HepG2 (cell line): ENCODE data around the gene TTC23. TPM values are rescaled to one million over a fixed set of nuclear protein-coding genes. Genes with fewer than 3 reads are reported as not detected.

Experiments used
- ARID2 ChIP-seq: sonication (generic); formaldehyde crosslinking; IDR thresholded peaks from 2 replicates; pipeline ENCODE4 v1.8.1; 2022; ENCODE audit warnings: mild to moderate bottlenecking, missing genetic modification reagents, borderline replicate concordance
- CREB1 ChIP-seq, 2 experiments: fragments of 450-650 bp in 1 of 2; IDR thresholded peaks; 2 replicates each; pipeline ENCODE4 v1.6.1; 2016 to 2017; ENCODE audit warnings: control low read depth in 1 of 2, mild to moderate bottlenecking in 1 of 2, missing compliant biosample characterization in 1 of 2, missing genetic modification characterization in 1 of 2
- FUBP1 ChIP-seq: sonication (generic); formaldehyde crosslinking; IDR thresholded peaks from 2 replicates; pipeline ENCODE4 v1.5.1; 2020; ENCODE audit warnings: missing genetic modification reagents, mild to moderate bottlenecking, borderline replicate concordance
- GATAD1 ChIP-seq: IDR thresholded peaks from 2 replicates; pipeline ENCODE4 v1.6.1; 2016; ENCODE audit warnings: missing genetic modification reagents, missing compliant biosample characterization
- KLF9 ChIP-seq: IDR thresholded peaks from 2 replicates; pipeline ENCODE4 v1.6.1; 2016; ENCODE audit warnings: low read depth
- MED1 ChIP-seq: sonication (generic); formaldehyde crosslinking; IDR thresholded peaks from 2 replicates; pipeline ENCODE4 v1.4.0; 2020; ENCODE audit warnings: missing genetic modification reagents
- ZNF121 ChIP-seq: sonication (generic); formaldehyde crosslinking; IDR thresholded peaks from 2 replicates; pipeline ENCODE4 v1.5.0; 2020; ENCODE audit warnings: mild to moderate bottlenecking, missing genetic modification reagents
- ZNF160 ChIP-seq: sonication (generic); formaldehyde crosslinking; IDR thresholded peaks from 2 replicates; pipeline ENCODE4 v1.8.0; 2022; ENCODE audit warnings: mild to moderate bottlenecking, inconsistent platforms, missing genetic modification reagents
- ZNF337 ChIP-seq: sonication (generic); formaldehyde crosslinking; IDR thresholded peaks from 2 replicates; pipeline ENCODE4 v1.5.1; 2020; ENCODE audit warnings: missing genetic modification reagents, low read depth, mild to moderate bottlenecking, borderline replicate concordance
- ZNF33B ChIP-seq: sonication (generic); formaldehyde crosslinking; IDR thresholded peaks from 2 replicates; pipeline ENCODE4 v1.5.1; 2020; ENCODE audit warnings: mild to moderate bottlenecking, missing genetic modification reagents
- ZNF674 ChIP-seq: sonication (generic); formaldehyde crosslinking; IDR thresholded peaks from 2 replicates; pipeline ENCODE4 v1.5.0; 2020; ENCODE audit warnings: low read depth, mild to moderate bottlenecking, missing genetic modification reagents
- polyA plus RNA-seq, 8 experiments: library from polyadenylated mRNA; depleted of rRNA in 3 of 8; stranded (reverse) in 7 of 8; unstranded in 1 of 8; fragments of >200 nt; fragmentation: Illumina TruSeq in 4 of 8; extraction: Trizol in 4 of 8; gene quantifications; 2 replicates each; pipeline versions ENCODE4 v1.2.1 to v1.2.3, GENCODE V29; 2011 to 2016; ENCODE audit warnings: low read depth in 4 of 8, missing spikeins in 1 of 8, mixed read lengths in 1 of 8; ENCODE audit not compliant: insufficient read depth in 1 of 8
- total RNA-seq, 5 experiments: library from RNA; depleted of rRNA; stranded (reverse); fragments of >200 nt; fragmentation: Illumina TruSeq; extraction: Trizol; gene quantifications; 2 replicates each; pipeline ENCODE4 v1.2.3, GENCODE V29; 2016; ENCODE audit warnings: low read depth in 1 of 5
- TF ChIP-seq, protein P1 (sequence below): sonication (generic); formaldehyde crosslinking; IDR thresholded peaks from 2 replicates; pipeline ENCODE4 v1.8.1; 2022; ENCODE audit warnings: mild to moderate bottlenecking, missing genetic modification reagents
- TF ChIP-seq, protein P2 (sequence below): IDR thresholded peaks from 2 replicates; pipeline ENCODE4 v1.6.1; 2016
- TF ChIP-seq, protein P3 (sequence below): sonication (generic); formaldehyde crosslinking; conservative IDR thresholded peaks from 2 replicates; pipeline ENCODE4 v1.4.0; 2020; ENCODE audit warnings: missing genetic modification reagents
- TF ChIP-seq, protein P4 (sequence below): sonication (generic); formaldehyde crosslinking; IDR thresholded peaks from 2 replicates; pipeline ENCODE4 v1.4.0; 2020; ENCODE audit warnings: mild to moderate bottlenecking, missing genetic modification reagents

Gene TTC23
- total and polyA plus RNA-seq, 2 of the 13 experiments (the other 11 are each of a cell fraction or from before 2014, with no cell fraction given) = 1.6 to 11.7 TPM

- TF ChIP-seq FUBP1 (no peak), ARID2 (CRISPR knock-in tag) (peak; percentile 78; the same call in 1 of the 2 replicates), ZNF33B (CRISPR knock-in tag) (no peak), CREB1 (IDR thresholded peaks at IDR 0.05) (no peak), CREB1 (CRISPR knock-in tag; IDR thresholded peaks at IDR 0.05) (0 out of 2 replicates have a peak, but pooled peaks have one; percentile 59), KLF9 (no peak), MED1 (CRISPR knock-in tag) (no peak; the same call in none of the 2 replicates), ZNF337 (no peak), ZNF160 (CRISPR knock-in tag) (peak; percentile 40; the same call in 1 of the 2 replicates), ZNF674 (CRISPR knock-in tag) (no peak), ZNF121 (CRISPR knock-in tag) (no peak), GATAD1 (CRISPR knock-in tag) (peak; percentile 82)
- TF ChIP-seq, protein P1, sequence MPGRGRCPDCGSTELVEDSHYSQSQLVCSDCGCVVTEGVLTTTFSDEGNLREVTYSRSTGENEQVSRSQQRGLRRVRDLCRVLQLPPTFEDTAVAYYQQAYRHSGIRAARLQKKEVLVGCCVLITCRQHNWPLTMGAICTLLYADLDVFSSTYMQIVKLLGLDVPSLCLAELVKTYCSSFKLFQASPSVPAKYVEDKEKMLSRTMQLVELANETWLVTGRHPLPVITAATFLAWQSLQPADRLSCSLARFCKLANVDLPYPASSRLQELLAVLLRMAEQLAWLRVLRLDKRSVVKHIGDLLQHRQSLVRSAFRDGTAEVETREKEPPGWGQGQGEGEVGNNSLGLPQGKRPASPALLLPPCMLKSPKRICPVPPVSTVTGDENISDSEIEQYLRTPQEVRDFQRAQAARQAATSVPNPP (CRISPR knock-in tag) = 0 out of 2 replicates have a peak, but pooled peaks have one; percentile 41
- TF ChIP-seq, protein P2, sequence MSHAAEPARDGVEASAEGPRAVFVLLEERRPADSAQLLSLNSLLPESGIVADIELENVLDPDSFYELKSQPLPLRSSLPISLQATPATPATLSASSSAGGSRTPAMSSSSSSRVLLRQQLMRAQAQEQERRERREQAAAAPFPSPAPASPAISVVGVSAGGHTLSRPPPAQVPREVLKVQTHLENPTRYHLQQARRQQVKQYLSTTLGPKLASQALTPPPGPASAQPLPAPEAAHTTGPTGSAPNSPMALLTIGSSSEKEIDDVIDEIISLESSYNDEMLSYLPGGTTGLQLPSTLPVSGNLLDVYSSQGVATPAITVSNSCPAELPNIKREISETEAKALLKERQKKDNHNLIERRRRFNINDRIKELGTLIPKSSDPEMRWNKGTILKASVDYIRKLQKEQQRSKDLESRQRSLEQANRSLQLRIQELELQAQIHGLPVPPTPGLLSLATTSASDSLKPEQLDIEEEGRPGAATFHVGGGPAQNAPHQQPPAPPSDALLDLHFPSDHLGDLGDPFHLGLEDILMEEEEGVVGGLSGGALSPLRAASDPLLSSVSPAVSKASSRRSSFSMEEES (CRISPR knock-in tag) = peak; percentile 5; the same call in 1 of the 2 replicates
- TF ChIP-seq, protein P3, sequence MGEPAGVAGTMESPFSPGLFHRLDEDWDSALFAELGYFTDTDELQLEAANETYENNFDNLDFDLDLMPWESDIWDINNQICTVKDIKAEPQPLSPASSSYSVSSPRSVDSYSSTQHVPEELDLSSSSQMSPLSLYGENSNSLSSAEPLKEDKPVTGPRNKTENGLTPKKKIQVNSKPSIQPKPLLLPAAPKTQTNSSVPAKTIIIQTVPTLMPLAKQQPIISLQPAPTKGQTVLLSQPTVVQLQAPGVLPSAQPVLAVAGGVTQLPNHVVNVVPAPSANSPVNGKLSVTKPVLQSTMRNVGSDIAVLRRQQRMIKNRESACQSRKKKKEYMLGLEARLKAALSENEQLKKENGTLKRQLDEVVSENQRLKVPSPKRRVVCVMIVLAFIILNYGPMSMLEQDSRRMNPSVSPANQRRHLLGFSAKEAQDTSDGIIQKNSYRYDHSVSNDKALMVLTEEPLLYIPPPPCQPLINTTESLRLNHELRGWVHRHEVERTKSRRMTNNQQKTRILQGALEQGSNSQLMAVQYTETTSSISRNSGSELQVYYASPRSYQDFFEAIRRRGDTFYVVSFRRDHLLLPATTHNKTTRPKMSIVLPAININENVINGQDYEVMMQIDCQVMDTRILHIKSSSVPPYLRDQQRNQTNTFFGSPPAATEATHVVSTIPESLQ (CRISPR knock-in tag) = no peak
- TF ChIP-seq, protein P4, sequence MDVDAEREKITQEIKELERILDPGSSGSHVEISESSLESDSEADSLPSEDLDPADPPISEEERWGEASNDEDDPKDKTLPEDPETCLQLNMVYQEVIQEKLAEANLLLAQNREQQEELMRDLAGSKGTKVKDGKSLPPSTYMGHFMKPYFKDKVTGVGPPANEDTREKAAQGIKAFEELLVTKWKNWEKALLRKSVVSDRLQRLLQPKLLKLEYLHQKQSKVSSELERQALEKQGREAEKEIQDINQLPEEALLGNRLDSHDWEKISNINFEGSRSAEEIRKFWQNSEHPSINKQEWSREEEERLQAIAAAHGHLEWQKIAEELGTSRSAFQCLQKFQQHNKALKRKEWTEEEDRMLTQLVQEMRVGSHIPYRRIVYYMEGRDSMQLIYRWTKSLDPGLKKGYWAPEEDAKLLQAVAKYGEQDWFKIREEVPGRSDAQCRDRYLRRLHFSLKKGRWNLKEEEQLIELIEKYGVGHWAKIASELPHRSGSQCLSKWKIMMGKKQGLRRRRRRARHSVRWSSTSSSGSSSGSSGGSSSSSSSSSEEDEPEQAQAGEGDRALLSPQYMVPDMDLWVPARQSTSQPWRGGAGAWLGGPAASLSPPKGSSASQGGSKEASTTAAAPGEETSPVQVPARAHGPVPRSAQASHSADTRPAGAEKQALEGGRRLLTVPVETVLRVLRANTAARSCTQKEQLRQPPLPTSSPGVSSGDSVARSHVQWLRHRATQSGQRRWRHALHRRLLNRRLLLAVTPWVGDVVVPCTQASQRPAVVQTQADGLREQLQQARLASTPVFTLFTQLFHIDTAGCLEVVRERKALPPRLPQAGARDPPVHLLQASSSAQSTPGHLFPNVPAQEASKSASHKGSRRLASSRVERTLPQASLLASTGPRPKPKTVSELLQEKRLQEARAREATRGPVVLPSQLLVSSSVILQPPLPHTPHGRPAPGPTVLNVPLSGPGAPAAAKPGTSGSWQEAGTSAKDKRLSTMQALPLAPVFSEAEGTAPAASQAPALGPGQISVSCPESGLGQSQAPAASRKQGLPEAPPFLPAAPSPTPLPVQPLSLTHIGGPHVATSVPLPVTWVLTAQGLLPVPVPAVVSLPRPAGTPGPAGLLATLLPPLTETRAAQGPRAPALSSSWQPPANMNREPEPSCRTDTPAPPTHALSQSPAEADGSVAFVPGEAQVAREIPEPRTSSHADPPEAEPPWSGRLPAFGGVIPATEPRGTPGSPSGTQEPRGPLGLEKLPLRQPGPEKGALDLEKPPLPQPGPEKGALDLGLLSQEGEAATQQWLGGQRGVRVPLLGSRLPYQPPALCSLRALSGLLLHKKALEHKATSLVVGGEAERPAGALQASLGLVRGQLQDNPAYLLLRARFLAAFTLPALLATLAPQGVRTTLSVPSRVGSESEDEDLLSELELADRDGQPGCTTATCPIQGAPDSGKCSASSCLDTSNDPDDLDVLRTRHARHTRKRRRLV (CRISPR knock-in tag) = peak; percentile 38; the same call in 1 of the 2 replicates
Observed at GRCh38 chr15:99250857-99251841, 1.8 kb upstream of the TTC23 start, which contains the start of gene LRRC28 (continued).
